ENCODE data around the gene NEU2.

NEU2 gene

DNA sequence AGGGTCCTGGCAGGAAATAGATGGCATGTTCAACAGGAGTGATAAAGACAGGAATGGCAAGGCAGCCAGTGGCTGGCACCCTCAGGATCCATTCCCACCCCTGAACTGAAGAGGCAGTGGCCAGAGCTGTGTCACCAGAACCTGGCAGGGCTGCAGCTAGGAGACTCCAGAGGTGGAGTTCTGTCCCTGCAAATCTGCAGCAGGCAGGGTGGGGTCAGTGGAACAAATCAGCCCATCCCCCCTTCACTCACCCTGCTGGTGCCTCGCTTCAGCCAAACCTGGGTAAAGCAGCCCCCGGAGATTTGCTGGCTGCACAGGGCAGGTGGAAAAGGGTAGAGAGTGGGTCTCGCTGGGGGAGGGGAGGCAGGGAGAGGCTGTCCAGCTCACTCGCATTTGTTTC is 40.4 kb downstream of the NEU2 start:
- DNase-seq (ENCODE audit: extremely low spot score, insufficient read length, low read depth): no peak
- FAIRE-seq: no peak

DNA sequence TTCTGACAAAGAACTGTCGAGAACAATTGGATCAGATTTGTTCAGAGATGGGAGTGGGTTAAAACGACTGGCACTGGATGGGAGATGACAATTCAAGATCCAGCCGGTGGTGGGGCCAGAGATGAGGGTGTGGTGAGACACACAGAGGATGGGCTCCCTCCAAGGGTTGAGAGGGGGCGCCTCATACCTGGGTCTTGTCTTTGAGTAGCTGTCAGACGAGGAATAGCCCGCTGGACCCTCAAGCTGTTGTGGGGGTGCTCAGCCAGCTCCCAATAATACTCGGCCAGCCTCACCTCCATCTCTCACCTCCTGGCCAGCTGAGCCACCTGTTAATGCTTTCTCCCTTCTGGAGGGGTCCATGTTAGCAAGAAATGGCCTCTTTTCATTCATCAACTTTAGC is 41.6 kb downstream of the NEU2 start:
- FAIRE-seq (peak; percentile 45), DNase-seq (ENCODE audit: extremely low spot score, insufficient read length, low read depth) (no peak)

DNA sequence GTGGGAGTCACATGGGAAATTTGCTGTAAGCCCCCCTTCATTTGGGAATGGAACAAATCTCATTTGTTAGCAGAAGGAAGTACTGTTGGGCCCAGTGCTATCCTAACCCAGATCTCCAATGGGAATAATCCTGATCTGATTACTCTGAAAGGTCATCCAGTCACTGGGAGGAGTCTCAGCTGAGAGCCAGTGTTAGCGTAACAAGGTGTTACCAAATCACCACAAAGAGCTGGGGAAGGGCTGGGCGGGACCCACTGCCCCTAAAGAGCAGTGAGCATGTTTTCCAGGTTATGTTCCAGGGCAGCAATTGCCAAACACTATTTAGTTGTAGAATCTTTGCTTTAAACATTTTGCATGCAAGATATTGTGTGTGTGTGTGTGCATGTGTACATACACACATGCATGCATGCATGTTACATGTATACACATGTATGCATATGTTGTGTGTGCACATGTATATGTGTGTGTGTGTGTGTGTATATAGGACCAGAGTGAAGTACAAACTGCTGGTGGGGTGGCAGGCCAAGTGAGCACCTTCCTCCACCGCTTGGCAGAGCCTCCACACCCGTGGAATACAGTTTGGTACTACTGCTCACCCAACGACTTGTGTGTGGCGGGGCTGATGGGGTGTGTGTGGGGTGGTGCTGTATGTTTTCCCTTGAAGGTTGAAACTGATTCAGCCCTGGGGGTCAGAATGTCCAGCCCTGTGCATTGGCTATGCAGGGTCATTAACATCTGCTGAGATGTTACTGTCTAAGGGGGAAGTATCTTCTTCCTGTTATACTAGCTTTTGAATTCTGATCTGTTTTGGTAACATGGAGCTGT is 42.9 kb downstream of the NEU2 start:
- DNase-seq (ENCODE audit: extremely low spot score, insufficient read length, low read depth) (no peak), FAIRE-seq (no peak)

DNA sequence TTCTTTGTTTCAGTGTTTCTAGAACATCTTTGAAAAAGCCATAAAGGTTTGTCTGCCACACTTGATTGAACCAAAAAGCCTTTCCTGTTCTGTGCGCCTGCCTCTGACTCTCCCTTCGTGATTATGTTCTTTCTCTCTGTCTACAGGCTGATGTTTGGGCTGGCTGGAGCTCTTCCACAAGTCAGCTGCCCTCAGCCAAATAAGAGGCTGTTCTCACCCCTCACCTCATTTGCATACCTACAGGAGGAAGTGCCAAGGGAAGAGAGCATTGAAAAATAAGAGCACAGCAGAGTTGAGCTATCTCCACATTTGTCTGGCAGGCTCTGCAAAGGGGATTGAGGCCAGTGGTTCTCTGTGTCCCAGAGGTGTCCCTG is 43.5 kb downstream of the NEU2 start:
- DNase-seq (ENCODE audit: extremely low spot score, insufficient read length, low read depth) (no peak), FAIRE-seq (peak; percentile 98)

DNA sequence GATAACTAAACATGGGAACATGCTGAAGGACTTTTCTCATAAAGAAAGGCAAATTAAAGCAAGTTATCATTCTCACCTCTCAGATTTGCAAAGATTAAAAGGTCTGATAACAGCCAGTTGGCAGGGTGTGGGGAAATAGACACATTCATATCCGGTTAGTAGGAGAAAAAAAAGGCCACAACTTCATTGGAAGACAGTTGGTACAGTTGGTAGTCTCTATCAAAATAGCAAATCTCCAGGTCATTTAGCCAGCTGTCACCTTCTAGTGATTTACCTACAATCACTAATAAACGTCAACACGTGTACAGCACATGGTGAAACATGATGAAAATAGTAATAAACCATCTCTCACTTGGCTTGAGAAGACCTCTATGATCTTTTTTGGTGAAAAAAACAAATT is 44.3 kb downstream of the NEU2 start:
- FAIRE-seq (peak; percentile 38), DNase-seq (ENCODE audit: extremely low spot score, insufficient read length, low read depth) (no peak)

DNA sequence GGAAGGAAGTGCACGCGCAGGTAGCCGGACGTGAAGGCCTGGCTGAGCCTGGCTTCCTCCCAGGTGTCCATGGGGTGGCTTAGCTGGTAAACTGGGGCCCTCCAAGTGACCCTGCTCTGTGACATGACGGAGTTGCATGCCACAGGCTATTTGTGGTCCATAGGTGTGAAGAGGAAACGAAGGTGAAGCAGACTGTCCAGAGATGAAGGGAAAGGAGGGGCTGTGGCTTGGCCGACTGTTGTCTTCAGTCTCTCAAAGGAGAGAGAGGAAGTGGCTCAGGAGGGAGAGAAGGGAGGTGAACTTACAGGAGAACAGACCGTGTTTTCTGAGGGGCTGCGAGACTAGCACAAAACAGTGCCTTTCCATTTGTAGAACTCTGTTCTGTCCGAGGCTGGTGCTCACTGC is 47.0 kb downstream of the NEU2 start:
- FAIRE-seq: peak; percentile 100

DNA sequence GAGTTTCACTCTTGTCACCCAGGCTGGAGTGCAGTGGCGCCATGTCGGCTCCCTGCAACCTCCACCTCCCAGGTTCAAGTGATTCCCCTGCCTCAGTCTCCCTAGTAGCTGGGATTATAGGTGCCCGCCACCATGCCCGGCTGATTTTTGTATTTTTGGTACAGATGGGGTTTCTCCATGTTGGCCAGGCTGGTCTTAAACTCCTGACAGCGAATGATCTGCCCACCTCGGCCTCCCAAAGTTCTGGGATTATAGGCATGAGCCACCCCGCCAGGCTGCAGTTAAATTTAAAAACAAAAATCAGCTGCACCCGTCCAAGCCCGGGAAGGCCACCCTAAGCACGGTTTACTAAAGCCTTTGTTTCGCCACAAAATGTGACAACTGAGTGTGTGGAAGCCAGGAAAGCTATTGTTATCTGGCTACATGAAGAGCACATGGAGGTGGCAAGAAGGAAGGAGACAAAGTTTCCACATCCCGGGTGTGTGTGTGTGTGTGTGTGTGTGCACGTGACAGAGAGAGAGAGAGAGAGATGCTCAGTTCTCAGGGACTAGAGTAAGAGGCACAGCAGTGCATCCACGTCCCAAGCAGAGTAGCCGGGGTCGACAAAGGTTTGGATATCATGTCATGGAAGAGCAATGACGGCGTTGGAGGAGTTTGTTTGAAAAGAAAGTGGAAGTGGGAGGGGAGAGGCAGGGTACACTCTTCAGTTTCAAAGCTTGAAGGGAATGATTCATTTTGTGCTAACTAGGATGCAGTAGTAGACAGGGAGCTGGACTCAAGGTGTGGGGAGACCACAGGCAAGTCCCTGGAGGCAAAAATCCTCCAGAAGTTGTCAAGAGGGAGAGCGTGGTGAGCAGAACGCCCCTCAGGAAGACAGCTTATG is 47.7 kb downstream of the NEU2 start:
- peak; percentile 88 for FAIRE-seq
- DNase-seq (ENCODE audit: extremely low spot score, insufficient read length, low read depth): no peak

More for the DNA sequence above, 47.0 kb downstream of the NEU2 start:
- no peak for DNase-seq (ENCODE audit: extremely low spot score, insufficient read length, low read depth)

DNA sequence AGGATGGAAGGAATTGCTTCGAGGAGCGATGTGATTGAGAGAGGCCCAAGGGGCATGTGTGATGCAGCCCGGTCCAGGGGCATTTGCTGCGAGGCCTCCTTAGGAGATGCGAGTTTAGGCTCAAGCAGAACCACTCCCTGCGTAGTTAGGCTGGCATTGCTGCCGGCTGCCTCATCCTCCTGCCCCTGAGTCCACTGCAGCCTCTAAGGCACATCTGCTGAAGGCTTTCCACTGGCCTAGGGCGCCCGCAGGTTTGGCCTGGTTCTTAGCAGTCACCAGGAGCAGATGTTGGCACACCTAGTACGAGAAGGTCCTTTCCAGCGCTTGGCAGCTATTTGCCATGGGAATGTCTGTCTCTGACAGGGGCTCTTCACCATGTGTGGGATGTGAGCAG is 48.4 kb downstream of the NEU2 start:
- DNase-seq (ENCODE audit: extremely low spot score, insufficient read length, low read depth): no peak
- FAIRE-seq: no peak

DNA sequence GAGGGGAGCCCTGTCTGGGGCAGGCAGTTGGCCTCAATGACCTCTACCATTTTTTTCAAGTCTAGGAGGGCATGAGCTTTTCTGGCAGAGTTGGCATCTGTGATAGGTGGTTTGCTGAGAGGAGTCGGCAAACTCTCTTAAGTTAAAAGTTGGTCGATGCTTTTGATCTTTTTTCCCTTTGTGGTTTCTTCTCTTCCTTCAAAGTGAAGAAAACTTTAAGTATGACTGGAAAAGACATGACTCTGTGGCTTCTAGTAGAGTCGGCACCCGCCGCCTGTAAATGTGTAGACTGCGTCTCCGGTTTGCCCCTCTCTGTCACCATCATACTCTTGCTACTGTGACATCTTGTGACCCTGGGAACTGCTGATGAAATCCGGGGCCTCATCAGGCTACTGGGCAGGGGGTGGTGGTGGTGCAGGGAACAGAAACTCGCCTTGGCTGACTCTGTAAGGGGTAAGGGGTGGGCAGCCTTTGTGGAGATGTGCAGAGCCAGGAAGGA is 48.8 kb downstream of the NEU2 start:
- DNase-seq (ENCODE audit: extremely low spot score, insufficient read length, low read depth) (no peak), FAIRE-seq (peak; percentile 88)

DNA sequence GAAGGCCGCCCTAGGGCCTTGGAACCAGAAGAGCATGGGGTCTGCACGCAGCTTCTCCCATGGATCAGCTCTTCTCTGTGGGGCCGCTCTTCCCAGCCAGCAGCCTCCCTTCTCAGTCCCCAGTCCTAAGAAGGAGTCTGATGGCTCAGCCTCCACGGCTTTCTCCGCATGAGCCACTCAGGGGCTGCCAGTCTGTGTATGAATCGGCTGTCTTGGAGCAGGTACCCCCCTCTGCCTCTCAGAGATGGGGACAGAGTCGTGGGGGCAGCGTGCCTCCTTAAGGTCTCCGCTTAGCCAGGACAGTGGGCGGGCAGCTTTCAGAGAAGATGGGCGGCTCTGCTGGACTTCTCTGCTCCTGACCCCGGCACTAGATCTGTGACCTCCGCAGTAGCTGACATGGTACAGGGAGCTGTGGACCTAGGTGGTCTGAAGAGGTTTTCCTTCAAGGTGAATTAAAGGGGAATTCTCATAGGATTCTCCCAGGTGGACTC is 49.3 kb downstream of the NEU2 start:
- no peak for FAIRE-seq
- no peak for DNase-seq (ENCODE audit: extremely low spot score, insufficient read length, low read depth)

DNA sequence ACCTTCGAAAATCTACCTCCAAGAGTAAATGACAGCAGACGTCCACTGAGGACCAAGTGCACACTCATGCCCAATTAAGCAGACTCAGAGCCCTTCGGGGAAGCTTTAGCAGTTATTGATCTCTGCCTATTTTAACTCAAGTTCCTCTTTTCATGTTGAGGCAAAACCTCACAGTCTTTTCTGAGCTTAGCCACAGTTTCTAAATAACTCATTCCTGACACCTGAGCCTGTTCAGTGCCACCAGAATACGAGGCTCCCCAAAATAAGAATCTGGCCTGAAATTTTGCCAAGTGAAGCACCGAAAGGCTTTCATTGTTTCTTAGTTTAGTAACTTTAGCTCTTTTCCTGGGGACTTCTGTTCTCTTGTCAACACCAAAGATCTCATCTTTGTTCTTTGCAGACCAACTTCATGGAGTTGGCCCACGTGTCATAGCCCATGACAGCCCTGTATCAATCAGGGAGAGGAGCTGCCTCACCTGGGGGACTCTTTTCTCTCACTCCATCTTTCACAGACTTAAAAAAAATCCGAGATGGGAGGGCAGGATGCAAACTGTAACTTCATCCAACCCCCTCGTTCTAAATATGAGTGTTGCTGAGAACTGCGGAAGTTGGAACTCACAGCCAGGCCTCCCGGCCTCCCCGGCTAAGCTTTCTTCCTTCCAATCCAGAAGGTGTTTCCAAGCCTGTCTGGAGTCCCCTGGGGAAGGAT is 49.9 kb downstream of the NEU2 start:
- no peak for DNase-seq (ENCODE audit: extremely low spot score, insufficient read length, low read depth)
- FAIRE-seq: peak; percentile 99

DNA sequence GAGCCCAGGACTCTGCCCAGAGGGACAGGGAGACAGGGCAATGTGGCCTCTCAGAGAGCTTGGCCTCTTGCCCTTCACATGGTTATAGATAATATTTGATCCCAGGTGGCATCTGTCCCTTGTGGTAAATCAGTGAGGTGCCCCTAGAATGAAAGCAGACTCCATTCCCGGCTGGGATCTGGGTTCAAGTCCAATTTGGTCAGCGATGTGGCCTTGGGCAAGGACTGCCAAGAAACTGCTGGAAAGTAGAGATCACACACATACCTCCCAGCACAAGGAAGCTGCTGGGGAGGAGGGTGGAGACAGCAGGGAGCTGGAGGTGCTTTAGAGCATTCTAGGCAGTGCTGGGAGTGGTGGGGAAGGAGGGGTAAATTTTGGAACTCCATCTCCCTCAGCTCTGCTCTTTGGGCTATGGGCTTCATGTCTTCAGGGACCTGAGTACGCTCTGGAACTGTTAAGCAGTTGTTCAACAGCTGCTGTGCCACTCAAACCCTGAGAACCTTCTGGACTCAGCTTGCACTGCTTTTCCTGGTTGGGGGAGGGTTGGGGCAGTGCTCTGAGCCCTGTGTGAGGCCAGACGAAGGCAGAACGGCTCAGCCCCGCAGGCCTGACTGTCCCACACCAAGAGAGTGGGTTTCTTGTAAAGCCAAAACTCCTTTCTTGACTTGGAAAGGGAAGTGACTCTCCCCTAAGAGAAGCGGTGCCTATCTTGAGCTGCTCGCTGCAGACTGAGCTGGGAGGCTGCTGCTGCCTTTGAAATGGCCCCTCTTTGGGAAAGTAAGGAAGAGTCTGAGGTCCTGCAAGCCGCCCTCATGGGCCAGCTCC is 50.7 kb downstream of the NEU2 start:
- FAIRE-seq (no peak), DNase-seq (ENCODE audit: extremely low spot score, insufficient read length, low read depth) (no peak)

DNA sequence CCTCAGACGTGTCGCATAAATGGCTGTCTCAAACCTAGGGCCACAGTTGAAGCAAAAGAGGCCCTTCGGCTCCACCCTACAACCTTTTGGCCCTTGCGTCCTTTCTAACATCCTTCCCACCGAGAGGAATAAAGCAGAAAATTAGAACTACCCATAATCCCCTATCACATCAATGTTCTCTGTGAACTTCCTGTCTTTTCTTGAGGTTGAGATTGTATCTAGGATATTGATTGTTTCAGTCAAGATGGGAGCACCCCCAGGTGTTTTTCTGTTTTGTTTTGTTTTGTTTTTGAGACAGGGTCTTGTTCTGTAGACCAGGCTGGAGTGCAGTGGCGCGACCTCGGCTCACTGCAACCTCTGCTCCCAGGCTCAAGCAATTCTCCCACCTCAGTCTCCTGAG is 51.3 kb downstream of the NEU2 start:
- no peak for FAIRE-seq

DNA sequence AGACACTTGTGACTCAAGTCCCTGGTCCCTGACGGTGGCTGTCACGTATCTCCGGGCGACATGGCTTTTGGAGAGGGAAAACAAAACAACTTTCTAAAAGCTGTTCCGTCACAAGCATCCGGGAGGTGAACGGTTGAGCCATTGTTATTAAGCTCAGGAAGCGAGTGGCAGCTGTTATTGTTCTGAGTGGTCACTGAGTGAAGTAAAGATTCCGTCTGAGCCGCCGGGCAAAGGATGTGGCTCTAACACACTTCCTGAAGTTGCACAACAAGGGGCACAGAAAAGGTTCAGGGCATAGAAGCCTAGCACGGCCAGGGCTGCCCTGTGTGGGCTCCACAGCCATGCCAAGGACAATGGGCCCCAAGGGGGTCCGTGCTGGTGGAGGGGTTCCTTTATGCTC is 52.0 kb downstream of the NEU2 start:
- FAIRE-seq: peak; percentile 97
- DNase-seq (ENCODE audit: extremely low spot score, insufficient read length, low read depth): no peak

More for the DNA sequence above, 51.3 kb downstream of the NEU2 start:
- no peak for DNase-seq (ENCODE audit: extremely low spot score, insufficient read length, low read depth)

All from GM18507 (cell line).